GM23248 (cell line): ENCODE data around the gene FGF6. TPM values are rescaled to one million over a fixed set of nuclear protein-coding genes. Genes with fewer than 3 reads are reported as not detected.

Experiments used
- DNase-seq: peaks from one replicate; pipeline ENCODE4 v3.0.0-alpha.2; 2015
- H2AFZ ChIP-seq: fragments of 200-600 bp; sonication (generic); 2 replicates; pipeline ENCODE4 v1.6.1; 2016; ENCODE audit warnings: antibody characterized with exemption
- H3F3A ChIP-seq: fragments of 200-600 bp; sonication (generic); 2 replicates; pipeline ENCODE4 v1.6.1; 2016; ENCODE audit warnings: mild to moderate bottlenecking, antibody characterized with exemption, mixed run types; ENCODE audit not compliant: insufficient read depth
- H3K27ac ChIP-seq: fragments of 200-600 bp; sonication (generic); 2 replicates; pipeline ENCODE4 v1.5.1; 2016; ENCODE audit warnings: mild to moderate bottlenecking
- H3K27me3 ChIP-seq: fragments of 200-600 bp; sonication (generic); replicated peaks from 2 replicates; pipeline ENCODE4 v1.6.1; 2016; ENCODE audit warnings: mild to moderate bottlenecking; ENCODE audit not compliant: insufficient read depth
- H3K36me3 ChIP-seq: fragments of 200-600 bp; sonication (generic); 2 replicates; pipeline ENCODE4 v1.6.1; 2016; ENCODE audit warnings: low read depth, mild to moderate bottlenecking
- H3K4me1 ChIP-seq: fragments of 200-600 bp; sonication (generic); 2 replicates; pipeline ENCODE4 v1.6.1; 2016; ENCODE audit warnings: mild to moderate bottlenecking; ENCODE audit not compliant: insufficient read depth
- H3K4me2 ChIP-seq: fragments of 200-600 bp; sonication (generic); one replicate; pipeline ENCODE4 v1.6.1; 2016; ENCODE audit warnings: mild to moderate bottlenecking; ENCODE audit not compliant: unreplicated experiment
- H3K4me3 ChIP-seq: fragments of 200-600 bp; sonication (generic); 2 replicates; pipeline ENCODE4 v1.5.1; 2016; ENCODE audit warnings: mild to moderate bottlenecking
- H3K79me2 ChIP-seq: fragments of 200-600 bp; sonication (generic); 2 replicates; pipeline ENCODE4 v1.6.1; 2016; ENCODE audit warnings: mild to moderate bottlenecking; ENCODE audit not compliant: insufficient read depth
- H3K9ac ChIP-seq: fragments of 200-600 bp; sonication (generic); 2 replicates; pipeline ENCODE4 v1.6.1; 2016; ENCODE audit warnings: mild to moderate bottlenecking
- H3K9me2 ChIP-seq: fragments of 200-600 bp; sonication (generic); 2 replicates; pipeline ENCODE4 v1.6.1; 2016; ENCODE audit warnings: mixed run types, mild to moderate bottlenecking, moderate library complexity; ENCODE audit not compliant: insufficient read depth
- H3K9me3 ChIP-seq: fragments of 200-600 bp; sonication (generic); one replicate; pipeline ENCODE4 v1.6.1; 2017; ENCODE audit warnings: low read depth
- H4K20me1 ChIP-seq: fragments of 200-600 bp; sonication (generic); 2 replicates; pipeline ENCODE4 v1.6.0; 2016; ENCODE audit not compliant: insufficient read depth
- EZH2 ChIP-seq: fragments of 200-600 bp; sonication (generic); IDR thresholded peaks from 2 replicates; pipeline ENCODE4 v1.6.1; 2018; ENCODE audit warnings: antibody characterized with exemption, mild to moderate bottlenecking; ENCODE audit not compliant: insufficient read depth, poor library complexity, severe bottlenecking
- EZH2phosphoT487 ChIP-seq: fragments of 200-600 bp; sonication (generic); IDR thresholded peaks from 2 replicates; pipeline ENCODE4 v1.6.1; 2018; ENCODE audit warnings: antibody characterized with exemption, moderate library complexity, mild to moderate bottlenecking, low read depth; ENCODE audit not compliant: insufficient read depth
- WGBS, 2 experiments: methylation state at CpG; one replicate each; pipeline ENCODE4 v1.1.6; 2015 to 2017; ENCODE audit warnings: low lambda C conversion rate in 2 of 2, low coverage in 1 of 2; ENCODE audit errors: missing lambda C conversion rate in 2 of 2; 5-methylcytosine and 5-hydroxymethylcytosine counted together
- in situ Hi-C: fragments of 300-500 bp; cut with MboI; formaldehyde crosslinking; loops from 2 replicates; pipeline ENCODE4 v1.15.0; 2020
- polyA plus RNA-seq: library from polyadenylated mRNA; unstranded; fragments of >200 nt; fragmentation: Nextera tagmentation; extraction: Ambion mirVana; gene quantifications from 2 replicates; pipeline ENCODE4 v1.2.1, GENCODE V29; 2016
- total RNA-seq: library from RNA; depleted of rRNA; stranded (reverse); fragments of >200 nt; shearing (Covaris generic); gene quantifications from 2 replicates; pipeline ENCODE4 v1.2.3, GENCODE V29; 2014

Gene FGF6
- total and polyA plus RNA-seq, 2 experiments from 2014 or later, result not detected

DNA sequence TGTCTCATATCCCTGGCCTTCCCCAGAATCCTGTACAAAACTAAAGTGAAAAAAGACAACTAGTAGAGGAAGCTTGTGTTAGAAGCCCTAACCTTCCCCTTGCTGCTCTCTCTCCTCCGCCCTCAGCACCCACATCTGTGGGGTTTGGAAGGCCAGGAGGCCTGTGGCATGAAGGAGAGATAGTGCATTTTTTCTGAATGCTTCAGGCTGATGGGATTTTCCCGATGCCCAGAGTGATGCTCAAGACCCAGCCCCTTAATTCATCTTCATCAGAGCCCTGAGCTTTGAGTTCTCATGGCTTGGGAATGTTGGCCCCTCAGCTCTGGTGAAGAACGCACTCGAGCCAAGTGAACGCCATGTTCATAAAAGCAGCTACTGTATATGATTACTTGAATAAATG, 5.9 kb downstream of the FGF6 start:
- Histone ChIP-seq H3K9me3 (no peaks in the 10 kb centered on the region), H3K27ac (no peak overlapping the region), H4K20me1 (no peaks in the 10 kb centered on the region), H2AFZ (no peak overlapping the region), H3K27me3 (peaks cover 25% of the 10 kb centered on the region), H3K4me2 (no peak overlapping the region), H3K36me3 (no peaks in the 10 kb centered on the region), H3K4me1 (no peaks in the 10 kb centered on the region), H3F3A (no peaks in the 10 kb centered on the region), H3K9me2 (no peaks in the 10 kb centered on the region), H3K4me3 (no peak overlapping the region), H3K9ac (no peak overlapping the region), H3K79me2 (no peaks in the 10 kb centered on the region)
- DNase-seq, result no peak
- WGBS, 2 experiments, result 24 to 31% methylated on average over 5 of the region's 5 CpGs
- TF ChIP-seq EZH2phosphoT487, result no peak
- TF ChIP-seq EZH2, result no peak
- in situ Hi-C loops, result no loop called here

DNA sequence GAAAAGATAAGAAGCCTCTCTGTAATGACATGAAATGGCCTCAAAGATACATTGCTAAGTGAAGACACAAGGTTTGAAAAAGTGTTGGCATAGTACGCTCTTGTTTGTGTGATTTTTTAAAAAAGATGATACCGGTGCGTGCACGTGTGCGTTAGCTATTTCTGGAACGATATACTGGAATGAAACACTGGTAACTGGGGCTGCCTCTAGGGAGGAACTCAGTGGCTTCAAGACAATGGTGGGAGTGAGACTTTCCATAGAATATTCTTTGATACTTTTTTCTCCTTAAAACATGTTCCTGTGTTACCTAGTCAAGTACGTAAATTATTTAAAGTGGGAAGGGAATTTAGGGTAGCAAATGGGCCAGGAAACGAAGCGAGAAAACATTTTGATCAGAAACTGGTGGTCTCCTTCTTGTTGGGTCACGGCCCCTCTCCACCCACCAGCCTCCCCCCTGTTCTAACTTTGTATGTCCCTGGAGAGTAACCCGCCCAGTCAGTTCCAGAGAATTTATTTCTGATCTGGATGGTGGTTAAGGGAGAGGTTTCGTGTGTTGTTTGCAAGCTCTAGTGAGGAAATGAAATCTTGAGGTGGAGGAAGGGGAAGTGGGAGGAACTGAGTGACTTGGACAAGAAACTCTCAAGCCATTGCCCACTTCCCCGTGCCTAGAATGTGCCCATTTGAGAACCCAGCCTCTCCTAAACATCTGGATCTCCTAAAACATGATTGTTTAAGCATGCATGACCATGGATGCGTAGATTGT, 6.6 kb downstream of the FGF6 start:
- H3K9ac ChIP-seq, result no peak overlapping the region
- H3K4me3 ChIP-seq, result no peak overlapping the region
- no peak overlapping the region for H2AFZ ChIP-seq
- H3K9me3 ChIP-seq, result no peaks in the 10 kb centered on the region
- H3K4me1 ChIP-seq, result no peaks in the 10 kb centered on the region
- H3K4me2 ChIP-seq, result no peak overlapping the region
- H3K9me2 ChIP-seq, result no peaks in the 10 kb centered on the region
- H4K20me1 ChIP-seq, result no peaks in the 10 kb centered on the region
- peaks cover 25% of the 10 kb centered on the region for H3K27me3 ChIP-seq
- no peaks in the 10 kb centered on the region for H3F3A ChIP-seq
- TF ChIP-seq EZH2phosphoT487 (no peak), EZH2 (no peak)
- H3K36me3 ChIP-seq, result no peaks in the 10 kb centered on the region
- H3K27ac ChIP-seq, result no peak overlapping the region
- H3K79me2 ChIP-seq, result no peaks in the 10 kb centered on the region
- no peak for DNase-seq
- in situ Hi-C loops, result no loop called here
- WGBS, 2 experiments, result 64 to 66% methylated on average over 14 of the region's 14 CpGs

DNA sequence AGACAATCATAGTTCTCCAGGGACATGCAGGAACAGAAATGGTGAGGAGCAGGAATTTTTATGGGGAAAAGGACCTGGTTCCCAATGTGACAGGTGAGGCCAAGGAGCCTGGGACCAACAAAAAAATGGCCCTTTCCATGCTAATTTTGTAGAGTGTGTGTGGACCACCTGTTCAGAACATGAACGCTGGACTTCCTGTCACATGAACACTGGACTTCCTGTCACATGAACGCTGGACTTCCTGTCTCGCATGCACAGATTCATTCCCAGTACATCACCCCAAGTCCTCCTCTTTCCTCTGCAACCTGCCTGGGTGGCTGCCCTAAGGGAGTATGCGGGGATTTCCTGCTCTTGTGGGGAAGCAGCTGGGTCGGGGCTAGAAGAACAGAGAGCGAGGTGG, 10.1 kb downstream of the FGF6 start:
- TF ChIP-seq EZH2phosphoT487 (no peak), EZH2 (no peak)
- H3K36me3 ChIP-seq, result no peaks in the 10 kb centered on the region
- H3F3A ChIP-seq, result no peaks in the 10 kb centered on the region
- no peaks in the 10 kb centered on the region for H3K9me2 ChIP-seq
- peaks cover 14% of the 10 kb centered on the region for H3K27me3 ChIP-seq
- H3K9ac ChIP-seq, result no peak overlapping the region
- DNase-seq, result no peak
- no peak overlapping the region for H3K27ac ChIP-seq
- no peaks in the 10 kb centered on the region for H3K9me3 ChIP-seq
- H3K4me2 ChIP-seq, result no peak overlapping the region
- no peaks in the 10 kb centered on the region for H3K79me2 ChIP-seq
- WGBS, 2 experiments, result 62 to 64% methylated on average over 6 of the region's 6 CpGs
- no peak overlapping the region for H3K4me3 ChIP-seq
- no peaks in the 10 kb centered on the region for H4K20me1 ChIP-seq
- no peak overlapping the region for H2AFZ ChIP-seq
- in situ Hi-C loops, result no loop called here
- no peaks in the 10 kb centered on the region for H3K4me1 ChIP-seq

DNA sequence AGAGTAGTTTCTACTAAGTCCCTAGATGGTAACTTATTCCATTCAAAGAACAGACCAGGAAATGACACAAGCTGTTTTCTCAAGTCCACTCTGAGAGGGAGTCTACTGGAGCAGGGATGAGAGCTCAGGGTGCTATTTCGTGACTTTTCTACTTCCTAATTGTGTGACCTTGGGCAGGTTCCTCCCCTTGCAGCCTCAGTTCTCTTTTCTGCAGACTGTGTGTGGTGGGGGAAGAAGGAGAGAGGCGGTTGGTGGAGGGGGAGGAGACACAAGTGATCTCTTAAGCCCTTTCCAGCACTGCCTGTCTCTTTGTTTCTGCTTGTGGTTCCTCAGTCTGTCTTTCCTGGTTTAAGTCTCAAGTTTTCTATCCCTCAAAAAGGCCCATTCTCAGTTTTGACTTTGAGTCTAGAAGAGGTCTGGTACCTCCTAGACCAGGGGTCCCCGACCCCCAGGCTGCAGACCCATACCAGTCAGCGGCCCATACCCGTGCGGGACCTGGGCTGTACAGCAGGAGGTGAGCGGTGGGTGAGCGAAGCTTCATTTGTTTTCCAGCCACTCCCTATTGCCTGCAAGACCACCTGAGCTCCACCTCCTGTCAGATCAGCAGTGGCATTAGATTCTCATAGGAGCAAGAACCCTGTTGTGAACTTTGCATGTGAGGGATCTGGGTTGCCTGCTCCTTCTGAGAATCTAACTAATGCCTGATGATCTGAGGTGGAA, 10.7 kb downstream of the FGF6 start:
- 56 to 67% methylated on average over 8 of the region's 8 CpGs for WGBS, 2 experiments
- no peak for DNase-seq
- no peak for TF ChIP-seq EZH2
- TF ChIP-seq EZH2phosphoT487, result no peak
- no peaks in the 10 kb centered on the region for H3K79me2 ChIP-seq
- no peak overlapping the region for H3K9ac ChIP-seq
- no peaks in the 10 kb centered on the region for H3K9me2 ChIP-seq
- in situ Hi-C loops, result no loop called here
- H3K27me3 ChIP-seq, result peaks cover 9% of the 10 kb centered on the region
- H3K36me3 ChIP-seq, result no peaks in the 10 kb centered on the region
- H3K4me3 ChIP-seq, result no peak overlapping the region
- H3F3A ChIP-seq, result no peaks in the 10 kb centered on the region
- H4K20me1 ChIP-seq, result no peaks in the 10 kb centered on the region
- H3K4me2 ChIP-seq, result no peak overlapping the region
- H3K27ac ChIP-seq, result no peak overlapping the region
- H3K4me1 ChIP-seq, result no peaks in the 10 kb centered on the region
- no peak overlapping the region for H2AFZ ChIP-seq
- no peaks in the 10 kb centered on the region for H3K9me3 ChIP-seq
